ENCODE results near the gene FAM24B. TPM values are rescaled to one million over a fixed set of nuclear protein-coding genes. Genes with fewer than 3 reads are reported as not detected.
"Not testable (repeated sequence)": the region's sequence is repeated elsewhere in the genome, so short reads cannot be mapped to it uniquely, and the experiment has no call there.

The FAM24B gene
- polyA plus RNA-seq, 4 donors = 3.9 to 7.8 (median 6.4) TPM

GRCh38 chr10:122861711-122862161 lies 17.6 kb downstream of the FAM24B start:
- DNase-seq (ENCODE audit: low read depth in 4 of 4, low spot score in 3 of 4) = no peak

GRCh38 chr10:122859527-122859926 lies 19.9 kb downstream of the FAM24B start:
- DNase-seq (ENCODE audit: low read depth in 4 of 4, low spot score in 3 of 4) = no peak

- DNase-seq (ENCODE audit: low read depth in 4 of 4, low spot score in 3 of 4) = not testable (repeated sequence)
Observed at GRCh38 chr10:122858042-122858441, 21.3 kb downstream of the FAM24B start.

GRCh38 chr10:122856902-122857301 lies 22.5 kb downstream of the FAM24B start:
- no peak for DNase-seq (ENCODE audit: low read depth in 4 of 4, low spot score in 3 of 4)

DNA sequence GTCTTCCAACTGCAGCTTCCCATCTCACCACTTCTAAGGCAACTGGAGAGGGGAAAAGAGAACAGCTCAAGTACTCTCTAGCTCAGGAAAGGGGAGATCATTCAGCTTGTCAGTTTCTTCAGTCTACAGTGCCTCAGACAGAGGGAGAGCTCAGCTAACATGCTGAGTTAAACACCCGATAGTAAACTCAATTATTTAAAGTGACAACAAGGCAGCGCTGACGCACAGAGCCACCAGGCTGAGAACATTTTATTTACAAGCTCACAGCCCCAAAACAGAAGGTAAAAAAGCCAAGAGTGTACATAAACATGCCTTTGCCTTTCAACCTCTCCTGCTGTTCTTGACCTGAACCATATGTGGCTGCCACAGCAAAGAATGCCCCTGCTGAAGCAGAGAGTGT lies 23.6 kb downstream of the FAM24B start:
- no peak for DNase-seq (ENCODE audit: low read depth in 4 of 4, low spot score in 3 of 4)

DNA sequence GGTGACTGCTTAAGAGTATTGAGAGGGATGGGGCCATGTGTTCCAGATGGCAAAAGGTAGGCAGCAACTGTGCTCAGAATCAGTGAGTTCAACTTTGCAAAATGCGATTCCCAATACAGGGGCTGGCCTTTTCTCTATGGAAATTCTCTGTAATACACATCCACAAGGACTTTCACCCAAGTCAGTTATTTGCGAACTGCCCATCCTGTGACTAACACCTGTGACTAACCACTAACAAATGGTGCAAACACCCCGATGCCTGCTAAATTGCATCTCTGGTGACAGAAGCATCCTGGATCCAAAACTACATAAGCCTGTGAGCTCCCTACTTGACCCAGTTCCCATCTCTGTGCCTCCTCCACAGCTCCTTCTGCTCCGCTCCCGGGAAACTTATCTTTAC lies 24.7 kb downstream of the FAM24B start:
- no peak for DNase-seq (ENCODE audit: low read depth in 4 of 4, low spot score in 3 of 4)

GRCh38 chr10:122853665-122854313 lies 25.6 kb downstream of the FAM24B start:
- no peak for DNase-seq (ENCODE audit: low read depth in 4 of 4, low spot score in 3 of 4)

- no peak for DNase-seq (ENCODE audit: low read depth in 4 of 4, low spot score in 3 of 4)
Observed at GRCh38 chr10:122852261-122852660, 27.1 kb downstream of the FAM24B start.

DNA sequence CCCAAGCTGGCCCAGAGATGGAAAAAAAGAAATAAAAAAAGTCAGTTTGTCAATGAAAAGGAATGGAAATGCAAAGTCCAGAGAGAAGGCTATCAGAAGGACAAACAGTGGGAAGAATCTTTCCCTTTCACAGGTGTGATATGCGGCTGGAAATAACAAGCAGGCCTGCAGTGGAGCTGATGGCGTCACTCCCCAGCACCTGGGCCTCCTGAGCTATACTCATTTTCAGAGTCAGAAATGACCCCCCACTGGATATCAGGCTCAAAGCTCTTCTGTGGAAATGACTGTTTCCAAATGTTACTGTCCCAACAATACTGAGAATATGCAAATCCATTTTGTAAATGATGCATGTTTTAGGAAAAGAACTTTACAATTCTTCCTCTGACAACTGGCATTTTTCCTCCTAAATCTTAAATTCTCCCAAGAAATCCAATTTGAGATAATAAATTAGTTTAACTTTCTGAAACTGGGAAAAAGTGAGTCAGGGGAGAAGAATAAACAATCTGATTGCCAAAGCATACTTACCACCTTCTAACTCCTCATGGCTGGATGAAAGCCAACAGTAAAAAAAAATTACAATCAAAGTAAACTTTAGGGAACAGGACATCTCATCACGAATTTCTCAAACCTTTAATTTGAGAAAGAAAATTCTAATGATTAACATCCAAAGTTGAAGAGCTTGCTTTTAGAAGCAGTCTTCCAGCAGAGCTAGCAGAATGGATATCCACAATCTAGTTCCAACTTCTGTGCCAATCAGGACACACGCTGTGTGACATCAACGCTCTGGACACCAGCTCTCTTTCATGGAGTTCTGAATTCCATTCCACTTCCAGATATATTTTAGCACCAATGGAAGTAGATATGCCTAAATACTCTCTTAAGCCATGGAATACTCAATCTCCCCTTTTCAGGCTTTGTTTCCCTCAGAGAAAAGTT lies 28.4 kb downstream of the FAM24B start:
- DNase-seq (ENCODE audit: low read depth in 4 of 4, low spot score in 3 of 4) = no peak

DNA sequence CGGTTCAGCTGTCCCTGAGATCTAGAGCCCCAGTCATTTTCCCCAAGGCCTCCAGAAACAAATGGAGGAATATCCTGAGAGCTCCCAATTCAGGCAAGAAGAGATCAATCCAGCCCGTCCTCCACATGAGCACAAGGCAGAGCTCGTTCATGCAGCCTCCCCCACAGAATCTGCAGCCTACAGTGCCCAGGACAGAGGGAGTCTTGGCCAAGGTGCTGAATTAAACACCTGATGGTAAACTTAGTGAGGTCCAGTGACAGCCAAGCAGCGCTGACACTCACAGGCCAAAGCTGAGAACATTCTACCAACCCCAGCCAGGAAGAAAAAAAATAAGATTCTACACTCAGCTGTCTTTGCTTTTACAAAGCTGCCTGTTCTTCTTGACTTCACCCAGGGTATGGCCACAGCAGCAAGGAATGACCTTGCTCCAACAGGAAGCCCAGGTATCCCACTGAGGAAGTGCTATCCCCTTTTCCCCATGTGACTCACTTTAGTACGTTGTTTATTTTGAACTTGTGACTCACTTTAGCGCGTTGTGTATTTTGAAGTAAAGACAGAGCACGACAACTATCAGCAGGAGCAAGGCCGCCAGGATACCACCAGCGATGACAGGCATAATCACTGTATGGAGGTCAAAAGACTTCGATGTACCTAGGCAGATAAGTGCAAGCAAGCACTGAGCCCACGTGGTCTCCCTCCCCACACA lies 29.3 kb downstream of the FAM24B start:
- no peak for DNase-seq (ENCODE audit: low read depth in 4 of 4, low spot score in 3 of 4)

DNA sequence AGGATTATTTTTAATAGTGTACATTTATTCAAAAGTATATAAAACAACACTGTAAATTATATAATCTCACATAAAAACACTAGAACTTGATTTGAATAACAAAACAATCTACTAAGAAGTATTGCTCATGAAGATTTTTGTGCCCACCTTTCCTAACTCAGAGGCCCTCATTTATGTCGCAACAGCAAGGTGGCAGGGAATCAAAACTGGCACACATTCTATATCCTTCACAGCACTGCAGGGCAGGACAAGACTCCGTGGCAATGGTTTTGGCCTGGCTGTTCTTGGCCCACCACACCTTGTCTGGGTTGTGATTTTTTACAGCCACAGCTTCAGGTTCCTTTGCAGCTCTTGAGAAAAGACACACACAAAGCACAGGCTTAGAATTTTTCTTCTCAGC lies 30.3 kb downstream of the FAM24B start:
- no peak for DNase-seq (ENCODE audit: low read depth in 4 of 4, low spot score in 3 of 4)

GRCh38 chr10:122847782-122848604 lies 31.4 kb downstream of the FAM24B start:
- no peak for DNase-seq (ENCODE audit: low read depth in 4 of 4, low spot score in 3 of 4)

DNA sequence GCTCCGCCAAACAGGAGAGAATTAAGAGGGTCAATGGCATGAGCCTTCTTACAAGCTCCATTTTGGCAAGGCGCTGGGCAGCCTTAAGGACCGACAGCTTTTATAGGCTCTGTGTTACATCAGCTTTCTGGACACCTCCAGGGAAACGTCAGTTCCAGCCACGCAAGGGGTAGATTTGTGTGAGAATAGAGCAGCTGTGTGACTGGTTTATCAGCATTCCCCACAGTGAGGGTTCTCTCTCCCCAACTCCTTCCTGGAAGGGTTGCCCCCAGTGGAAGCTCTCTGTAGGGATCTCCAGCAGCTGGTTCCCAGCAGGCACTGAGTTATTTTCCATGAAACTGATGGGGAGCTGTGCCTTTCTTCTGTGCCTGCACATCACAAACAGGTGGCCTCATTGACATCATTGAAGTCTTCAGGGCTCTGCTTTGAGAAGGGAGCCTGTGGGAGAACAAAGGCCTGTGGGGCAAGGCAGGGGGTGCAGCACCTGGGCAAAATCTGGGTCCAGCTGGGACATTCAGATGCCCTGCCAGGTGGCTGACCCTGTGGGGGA lies 33.5 kb downstream of the FAM24B start, which contains the start of gene CUZD1:
CUZD1 (minus strand) TSS at position 75 of the 550 bp plus-strand sequence; CDS start at position 61, 14 bp downstream.
- DNase-seq (ENCODE audit: low read depth in 4 of 4, low spot score in 3 of 4) = no peak

GRCh38 chr10:122844146-122844545 lies 35.2 kb downstream of the FAM24B start:
- no peak for DNase-seq (ENCODE audit: low read depth in 4 of 4, low spot score in 3 of 4)

DNA sequence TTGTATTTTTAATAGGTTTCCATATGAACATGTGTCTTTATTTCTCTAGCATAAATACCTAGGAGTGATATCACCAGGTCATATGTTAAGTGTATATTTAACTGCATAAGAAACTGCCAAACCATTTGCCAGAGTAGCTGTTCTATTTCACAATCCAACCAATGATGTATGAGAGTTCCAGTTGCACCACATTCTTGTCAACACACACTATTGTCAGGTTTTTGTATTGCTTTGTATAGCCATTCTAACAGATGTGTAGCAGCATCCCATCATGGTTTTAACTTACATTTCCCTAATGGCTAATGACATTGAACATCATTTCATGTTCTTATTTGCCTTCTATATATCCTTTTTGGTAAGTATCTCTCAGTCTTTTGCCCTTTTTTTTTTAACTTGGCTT lies 37.8 kb downstream of the FAM24B start:
- DNase-seq (ENCODE audit: low read depth in 4 of 4, low spot score in 3 of 4) = no peak

DNA sequence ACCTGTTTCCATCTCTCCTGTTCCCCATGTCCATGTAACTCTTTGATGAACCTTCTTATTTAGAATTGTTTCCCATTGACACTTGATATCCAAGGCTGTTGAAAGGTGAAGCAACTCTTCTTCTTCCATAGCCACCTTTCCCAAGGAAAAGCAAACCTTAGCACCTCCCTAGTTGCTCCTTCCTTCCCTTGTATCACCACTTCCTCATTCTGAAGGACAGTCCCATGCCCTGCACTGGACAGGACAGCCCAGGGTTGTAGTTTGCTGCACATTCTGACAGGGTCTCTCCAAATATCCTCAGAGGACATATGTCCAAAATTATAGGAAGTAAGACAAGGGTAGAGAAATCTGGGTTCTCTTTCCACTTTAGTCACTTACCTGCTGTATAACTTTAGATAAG lies 39.9 kb downstream of the FAM24B start:
- no peak for DNase-seq (ENCODE audit: low read depth in 4 of 4, low spot score in 3 of 4)

DNA sequence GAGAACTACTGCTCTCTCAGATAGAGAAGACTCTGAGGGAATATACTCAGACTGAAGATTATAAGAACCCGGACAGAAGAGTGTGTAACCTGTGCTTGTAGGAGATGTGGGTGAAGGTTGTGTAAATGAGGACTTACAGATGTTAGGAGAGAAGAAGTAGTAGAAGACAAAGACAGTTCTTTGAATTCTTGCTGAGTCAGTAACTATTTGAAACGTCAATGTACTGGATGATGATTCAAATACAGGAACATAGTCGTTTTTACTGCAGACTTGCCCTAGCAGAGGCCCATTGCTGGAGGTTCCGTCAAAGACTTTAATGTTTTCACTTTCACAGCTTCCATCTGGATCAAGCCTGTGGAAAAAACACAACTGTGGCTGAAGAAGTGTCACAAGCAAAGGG lies 40.5 kb downstream of the FAM24B start:
- no peak for DNase-seq (ENCODE audit: low read depth in 4 of 4, low spot score in 3 of 4)

GRCh38 chr10:122835908-122836307 lies 43.5 kb downstream of the FAM24B start:
- no peak for DNase-seq (ENCODE audit: low read depth in 4 of 4, low spot score in 3 of 4)

DNA sequence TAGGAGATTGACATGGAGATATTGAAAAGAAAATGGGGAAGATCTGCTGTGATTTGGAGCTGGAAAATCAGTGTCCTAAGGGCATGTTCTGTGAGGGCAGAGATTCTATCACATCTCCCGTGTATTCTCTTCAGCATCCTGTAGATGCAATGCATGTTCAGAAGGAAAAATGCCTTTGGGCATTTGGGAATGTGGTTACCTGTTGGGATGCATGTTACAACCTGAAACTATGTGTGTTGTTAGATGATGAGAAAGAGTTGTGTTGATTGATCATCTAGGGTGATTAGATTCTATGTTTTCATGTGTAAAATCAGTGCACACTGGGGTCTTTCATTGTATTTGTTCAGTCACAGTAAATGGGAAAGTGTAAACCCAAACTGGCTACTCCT lies 48.4 kb downstream of the FAM24B start:
- DNase-seq (ENCODE audit: low read depth in 4 of 4, low spot score in 3 of 4) = no peak
